NB4 (cell line): ENCODE measurements around the gene RPS6KC1.
"Not testable (repeated sequence)": the region's sequence is repeated elsewhere in the genome, so short reads cannot be mapped to it uniquely, and the experiment has no call there.

Experiments
- DNase-seq: peaks from one replicate; pipeline ENCODE4 v3.0.0; 2010; ENCODE audit warnings: low read depth
- H3K4me3 ChIP-seq: one replicate; pipeline ENCODE4 v1.5.1; 2011; ENCODE audit warnings: mild to moderate bottlenecking, low read depth, low read length, moderate library complexity
- MYC ChIP-seq: IDR thresholded peaks from 2 replicates; pipeline ENCODE4 v1.6.1; 2011; ENCODE audit warnings: low read depth, low read length
- POLR2A ChIP-seq: IDR thresholded peaks from 2 replicates; pipeline ENCODE4 v1.6.1; 2011; ENCODE audit warnings: mild to moderate bottlenecking; ENCODE audit not compliant: insufficient read length; ENCODE audit errors: extremely low read depth
- TF ChIP-seq, protein P1 (sequence below): IDR thresholded peaks from 2 replicates; pipeline ENCODE4 v1.6.1; 2011; ENCODE audit warnings: low read depth, low read length
- TF ChIP-seq, protein P2 (sequence below): IDR thresholded peaks from one replicate; pipeline ENCODE4 v1.5.1; 2012; ENCODE audit warnings: low read depth, low read length

The RPS6KC1 gene

DNA sequence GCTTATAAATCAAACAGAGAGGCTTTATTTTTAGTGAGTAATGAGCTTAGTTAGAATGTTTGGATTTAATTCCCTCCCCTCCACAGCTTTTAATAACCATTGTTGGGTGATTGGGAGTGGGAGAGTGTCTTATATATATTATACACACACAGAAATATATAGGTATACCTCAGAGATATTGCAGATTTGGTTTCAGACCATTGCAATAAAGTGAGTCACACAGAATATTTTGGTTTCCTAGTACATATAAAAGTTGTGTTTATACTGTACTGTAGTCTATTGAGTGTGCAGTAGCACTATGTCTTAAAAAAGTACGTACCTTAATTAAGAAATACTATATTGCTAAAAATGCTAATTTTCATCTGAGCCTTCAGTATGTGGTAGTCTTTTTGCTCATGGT, 44.4 kb downstream of the RPS6KC1 start:
- TF ChIP-seq MYC (no peak), POLR2A (no peak)
- TF ChIP-seq, protein P1, sequence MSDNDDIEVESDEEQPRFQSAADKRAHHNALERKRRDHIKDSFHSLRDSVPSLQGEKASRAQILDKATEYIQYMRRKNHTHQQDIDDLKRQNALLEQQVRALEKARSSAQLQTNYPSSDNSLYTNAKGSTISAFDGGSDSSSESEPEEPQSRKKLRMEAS = no peak
- TF ChIP-seq, protein P2, sequence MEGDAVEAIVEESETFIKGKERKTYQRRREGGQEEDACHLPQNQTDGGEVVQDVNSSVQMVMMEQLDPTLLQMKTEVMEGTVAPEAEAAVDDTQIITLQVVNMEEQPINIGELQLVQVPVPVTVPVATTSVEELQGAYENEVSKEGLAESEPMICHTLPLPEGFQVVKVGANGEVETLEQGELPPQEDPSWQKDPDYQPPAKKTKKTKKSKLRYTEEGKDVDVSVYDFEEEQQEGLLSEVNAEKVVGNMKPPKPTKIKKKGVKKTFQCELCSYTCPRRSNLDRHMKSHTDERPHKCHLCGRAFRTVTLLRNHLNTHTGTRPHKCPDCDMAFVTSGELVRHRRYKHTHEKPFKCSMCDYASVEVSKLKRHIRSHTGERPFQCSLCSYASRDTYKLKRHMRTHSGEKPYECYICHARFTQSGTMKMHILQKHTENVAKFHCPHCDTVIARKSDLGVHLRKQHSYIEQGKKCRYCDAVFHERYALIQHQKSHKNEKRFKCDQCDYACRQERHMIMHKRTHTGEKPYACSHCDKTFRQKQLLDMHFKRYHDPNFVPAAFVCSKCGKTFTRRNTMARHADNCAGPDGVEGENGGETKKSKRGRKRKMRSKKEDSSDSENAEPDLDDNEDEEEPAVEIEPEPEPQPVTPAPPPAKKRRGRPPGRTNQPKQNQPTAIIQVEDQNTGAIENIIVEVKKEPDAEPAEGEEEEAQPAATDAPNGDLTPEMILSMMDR = no peak
- DNase-seq = no peak

DNA sequence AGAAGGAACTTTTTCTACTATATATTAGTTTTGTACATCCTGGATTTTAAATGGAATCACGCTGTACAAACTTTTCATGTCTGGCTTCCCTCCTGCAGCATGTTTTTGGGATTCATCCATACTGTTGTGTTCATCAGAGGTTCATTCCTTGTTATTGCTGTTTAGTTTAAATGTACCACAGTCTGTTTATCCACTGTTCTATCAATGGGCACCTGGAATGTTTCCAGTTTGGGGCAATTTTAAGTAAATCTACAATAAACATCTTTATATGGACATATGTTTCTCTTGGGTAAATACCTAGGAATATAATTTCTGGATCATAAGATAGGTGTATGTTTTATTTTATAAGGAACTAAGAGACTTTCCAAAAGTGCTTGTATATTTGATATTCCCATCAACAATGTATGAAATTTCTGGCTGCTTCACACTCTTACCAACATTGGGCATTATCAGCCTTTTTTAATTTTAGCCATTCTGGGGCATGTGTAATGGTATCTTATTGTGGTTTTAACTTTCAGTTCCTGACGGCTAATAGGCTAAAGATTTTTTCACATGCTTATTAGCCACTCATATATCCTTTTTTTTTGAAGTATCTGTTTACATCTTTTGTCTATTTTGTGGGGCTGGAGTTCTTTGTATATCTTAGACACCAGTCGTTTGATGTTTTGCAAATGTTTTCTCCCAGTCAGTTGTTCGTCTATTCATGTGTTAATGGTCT, 48.8 kb downstream of the RPS6KC1 start:
- no peak for DNase-seq
- no peak overlapping the region for H3K4me3 ChIP-seq
- no peak for TF ChIP-seq POLR2A
- TF ChIP-seq MYC = no peak
- TF ChIP-seq, protein P1 = no peak
- TF ChIP-seq, protein P2 = no peak

More for the DNA sequence above, 44.4 kb downstream of the RPS6KC1 start:
- no peak overlapping the region for H3K4me3 ChIP-seq

DNA sequence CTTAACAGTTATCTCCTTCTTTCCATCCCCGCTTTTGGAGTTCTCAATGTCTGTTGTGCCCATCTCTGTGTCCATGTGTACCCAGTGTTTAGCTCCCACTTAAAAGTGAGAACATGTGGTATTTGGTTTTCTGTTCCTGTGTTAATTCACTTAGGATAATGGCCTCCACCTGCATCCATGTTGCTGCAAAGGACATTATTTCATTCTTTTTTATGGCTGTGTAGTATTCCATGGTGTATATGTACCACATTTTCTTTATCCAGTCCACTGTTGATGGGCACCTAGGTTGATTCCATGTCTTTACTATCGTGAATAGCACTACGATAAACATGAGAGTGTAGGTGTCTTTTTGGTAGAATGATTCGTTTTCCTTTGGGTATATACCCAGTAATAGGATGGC, 49.5 kb downstream of the RPS6KC1 start:
- DNase-seq, H3K4me3 ChIP-seq: not testable (repeated sequence)

DNA sequence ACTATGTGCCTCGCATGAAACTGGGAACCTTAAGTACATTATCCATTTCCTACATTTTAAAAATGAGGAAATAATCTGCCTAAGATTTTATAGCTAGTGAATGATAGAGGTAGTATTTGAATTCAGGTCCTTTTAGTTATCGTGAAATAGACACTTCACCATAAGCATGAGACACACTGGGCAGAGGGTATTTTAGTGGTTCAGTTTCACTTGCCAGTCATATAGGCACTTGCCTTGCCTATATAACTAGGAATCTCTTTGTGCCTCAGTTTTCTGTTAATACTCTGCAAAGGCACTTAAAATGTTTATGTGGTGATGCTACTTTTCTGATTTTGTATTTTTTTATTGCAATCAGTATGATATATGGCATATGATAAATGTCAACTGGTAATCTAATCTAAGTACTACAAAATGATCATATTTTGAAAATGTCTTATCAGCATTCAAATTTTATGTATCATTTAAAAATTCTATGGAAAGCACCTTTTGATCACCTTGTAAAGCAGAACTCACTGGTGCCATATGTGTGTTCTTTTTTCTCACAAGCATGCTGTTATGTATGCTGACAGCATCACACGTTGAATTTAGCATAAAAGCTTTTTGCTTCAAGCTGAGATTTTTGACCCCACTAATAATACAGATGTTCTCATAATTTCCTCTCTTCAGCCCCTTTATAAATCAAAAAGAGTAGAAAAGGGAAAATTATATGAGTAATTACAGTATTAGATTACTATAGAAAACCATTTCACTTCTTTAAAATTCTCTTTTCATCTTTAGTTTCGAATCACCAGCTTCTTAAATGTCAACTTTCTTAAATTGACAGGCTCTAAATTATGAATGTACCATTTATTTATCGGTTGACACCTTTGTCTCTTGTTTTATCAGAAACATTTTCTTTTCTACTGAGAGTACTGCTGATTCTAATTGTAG, 52.6 kb downstream of the RPS6KC1 start:
- TF ChIP-seq MYC = no peak
- TF ChIP-seq, protein P1 = no peak
- TF ChIP-seq, protein P2 = no peak
- no peak overlapping the region for H3K4me3 ChIP-seq
- no peak for DNase-seq

DNA sequence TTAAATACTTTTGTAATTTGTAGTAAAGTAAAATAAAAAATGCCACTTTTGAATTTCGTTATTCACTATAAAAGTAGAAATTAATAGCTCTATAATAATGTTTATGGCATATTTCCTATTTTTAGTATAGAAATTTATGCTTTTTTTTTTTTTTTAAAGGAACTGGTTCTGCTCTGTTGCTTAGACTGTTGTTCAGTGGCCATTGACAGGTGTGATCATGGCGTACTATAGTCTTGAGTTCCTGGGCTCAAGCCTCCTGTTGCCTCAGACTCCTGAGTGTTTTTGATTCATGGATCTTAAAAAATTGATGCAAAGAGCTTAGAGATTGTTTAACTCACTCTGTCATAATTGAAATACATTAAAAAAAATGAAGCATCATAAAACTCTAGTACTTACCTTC, 53.6 kb downstream of the RPS6KC1 start:
- H3K4me3 ChIP-seq = no peak overlapping the region
- no peak for DNase-seq
- TF ChIP-seq, protein P1 = no peak
- TF ChIP-seq MYC (no peak), POLR2A (no peak)

DNA sequence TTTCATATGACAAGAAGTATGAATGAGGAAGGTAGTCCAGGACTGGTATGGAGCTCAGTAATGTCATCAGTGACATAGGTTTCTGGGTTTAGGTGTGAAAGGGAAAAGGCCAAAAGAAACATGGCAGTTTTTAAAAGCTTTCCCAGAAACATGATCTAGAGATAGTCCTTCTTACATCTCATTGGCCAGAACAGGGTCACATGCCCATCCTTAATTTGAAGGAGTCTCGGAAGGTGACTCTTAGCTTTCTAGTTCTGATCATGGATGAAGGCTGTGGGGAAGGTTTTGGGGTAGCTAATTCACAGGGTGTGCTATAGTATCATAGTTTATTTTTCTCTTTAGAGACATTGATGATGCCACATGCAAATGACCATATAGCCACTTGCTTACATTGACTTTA, 55.3 kb downstream of the RPS6KC1 start:
- no peak for DNase-seq
- TF ChIP-seq, protein P2 = no peak
- TF ChIP-seq MYC = no peak
- TF ChIP-seq, protein P1 = no peak
- TF ChIP-seq POLR2A = no peak

More for the DNA sequence above, 55.3 kb downstream of the RPS6KC1 start:
- H3K4me3 ChIP-seq = no peak overlapping the region
